ENCODE data around the gene GAA.

DNA sequence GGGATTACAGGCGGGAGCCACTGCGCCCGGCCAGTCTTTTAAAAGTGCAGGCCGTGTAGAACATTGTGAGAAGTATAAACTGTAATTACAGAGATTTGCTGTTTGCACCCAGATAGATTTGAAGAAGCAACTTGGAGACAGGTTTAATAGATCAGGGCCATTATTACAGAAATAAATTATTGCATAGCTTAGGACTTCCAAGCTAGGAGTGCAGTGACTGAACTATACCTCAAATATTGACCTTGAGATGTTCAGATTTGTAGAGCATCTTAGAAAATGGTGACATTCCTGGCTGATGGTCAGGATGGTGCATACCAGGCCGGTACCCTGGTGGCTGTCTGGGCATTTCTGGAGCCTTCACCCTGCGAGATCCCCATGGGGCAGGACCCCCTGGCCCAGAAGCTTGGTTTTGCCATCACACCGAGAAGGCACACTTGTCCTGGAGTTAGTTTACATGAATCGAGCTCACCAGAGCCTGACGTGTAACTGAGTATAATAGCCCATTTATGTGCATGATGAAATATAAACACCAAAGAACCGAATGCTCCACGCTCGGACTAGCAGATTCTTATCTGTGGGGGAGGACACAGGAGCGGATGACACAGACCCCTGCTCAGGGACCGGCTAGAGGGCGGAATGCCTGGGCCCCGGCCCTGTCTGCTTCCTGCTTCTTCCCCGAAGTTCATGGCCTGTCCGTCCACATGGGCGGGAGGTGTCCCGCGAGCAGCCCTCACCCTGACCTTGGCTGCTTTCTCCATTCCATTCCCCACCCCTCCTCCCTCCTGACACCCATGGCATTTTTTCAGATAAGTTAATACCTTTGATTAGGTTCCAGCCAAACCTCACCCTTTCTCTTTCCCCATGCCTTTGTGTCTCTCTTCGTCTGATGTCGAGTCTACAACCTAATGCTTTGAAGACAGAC, 32.8 kb upstream of the GAA start:
- no peak for TF ChIP-seq TAF1 (IDR thresholded peaks at IDR 0.05; ENCODE audit: borderline replicate concordance, insufficient read depth, low read length)
- TF ChIP-seq POLR2AphosphoS5 (IDR thresholded peaks at IDR 0.05; ENCODE audit: low read depth, low read length), result no peak
